K562 (cell line): ENCODE data around the gene RAB40B. TPM values are rescaled to one million over a fixed set of nuclear protein-coding genes. Genes with fewer than 3 reads are reported as not detected.

ENCODE experiments used
- ATF7 ChIP-seq: fragments of 450-650 bp; IDR thresholded peaks from 2 replicates; pipeline ENCODE4 v1.7.1; 2014; ENCODE audit warnings: mild to moderate bottlenecking, moderate library complexity
- CCNT2 ChIP-seq: IDR thresholded peaks from 2 replicates; pipeline ENCODE4 v1.6.1; 2011; ENCODE audit warnings: borderline replicate concordance, low read depth, mild to moderate bottlenecking, moderate library complexity, mixed read lengths, low read length; ENCODE audit not compliant: insufficient read length; ENCODE audit errors: extremely low read depth
- CREM ChIP-seq: IDR thresholded peaks from 2 replicates; pipeline ENCODE4 v1.6.1; 2014; ENCODE audit warnings: antibody characterized with exemption, low read depth
- CXXC5 ChIP-seq: fragments of 250-450 bp; sonication (Bioruptor Pico); IDR thresholded peaks from 2 replicates; pipeline ENCODE4 v1.8.0; 2022; ENCODE audit warnings: inconsistent platforms, mild to moderate bottlenecking, moderate library complexity
- EGR1 ChIP-seq: fragments of 450-650 bp; conservative IDR thresholded peaks from 2 replicates; pipeline ENCODE4 v1.6.1; 2017; ENCODE audit warnings: mild to moderate bottlenecking
- MTF1 ChIP-seq: fragments of 250-450 bp; sonication (Bioruptor Pico); IDR thresholded peaks from 2 replicates; pipeline ENCODE4 v1.9.0; 2021; ENCODE audit warnings: moderate library complexity, mild to moderate bottlenecking, inconsistent platforms, borderline replicate concordance
- PHF8 ChIP-seq: fragments of 200-600 bp; sonication (generic); IDR thresholded peaks from 2 replicates; pipeline ENCODE4 v1.6.1; 2012; ENCODE audit warnings: mixed run types, mild to moderate bottlenecking, inconsistent platforms, low read length, moderate library complexity, borderline replicate concordance
- POLR2G ChIP-seq: fragments of 200-400 bp; formaldehyde crosslinking; IDR thresholded peaks from 2 replicates; pipeline ENCODE4 v1.6.1; 2017; ENCODE audit warnings: low read depth, mild to moderate bottlenecking, antibody characterized with exemption, low read length, moderate library complexity
- RAD21 ChIP-seq, 2 experiments: fragments of 250-450 bp in 1 of 2; fragments of 450-650 bp in 1 of 2; sonication (Bioruptor Pico) in 1 of 2; formaldehyde crosslinking in 1 of 2; IDR thresholded peaks in 1 of 2; conservative IDR thresholded peaks in 1 of 2; 2 replicates each; pipeline versions ENCODE4 v1.4.0 to v1.8.0; 2020 to 2022; ENCODE audit warnings: mild to moderate bottlenecking in 2 of 2, moderate library complexity in 1 of 2
- RFX1 ChIP-seq: fragments of 450-650 bp; IDR thresholded peaks from 2 replicates; pipeline ENCODE4 v1.6.1; 2016; ENCODE audit warnings: mild to moderate bottlenecking, moderate library complexity
- RFX5 ChIP-seq: IDR thresholded peaks from 2 replicates; pipeline ENCODE4 v1.6.1; 2011; ENCODE audit warnings: low read depth, mild to moderate bottlenecking, improper control_type of control experiment, low read length
- SIN3A ChIP-seq, 2 experiments: fragments of 150-350 bp in 1 of 2; IDR thresholded peaks; 2 replicates each; pipeline ENCODE4 v1.6.1; 2011 to 2016; ENCODE audit warnings: borderline replicate concordance in 2 of 2, low read depth in 2 of 2, low read length in 2 of 2, mild to moderate bottlenecking in 2 of 2, moderate library complexity in 2 of 2; ENCODE audit not compliant: control insufficient read depth in 1 of 2
- SP1 ChIP-seq: sonication (generic); formaldehyde crosslinking; IDR thresholded peaks from 2 replicates; pipeline ENCODE4 v1.8.1; 2022; ENCODE audit warnings: mild to moderate bottlenecking, missing genetic modification reagents
- STAG1 ChIP-seq: sonication (generic); formaldehyde crosslinking; IDR thresholded peaks from 2 replicates; pipeline ENCODE4 v1.5.0; 2020; ENCODE audit warnings: missing genetic modification reagents, borderline replicate concordance
- TCF3 ChIP-seq: sonication (generic); formaldehyde crosslinking; IDR thresholded peaks from 2 replicates; pipeline ENCODE4 v1.4.0; 2020; ENCODE audit warnings: mild to moderate bottlenecking, missing genetic modification reagents
- ZBED1 ChIP-seq: IDR thresholded peaks from 2 replicates; pipeline ENCODE4 v1.6.1; 2014
- polyA plus RNA-seq, 8 experiments: library from polyadenylated mRNA; depleted of rRNA in 4 of 8; stranded (reverse) in 5 of 8; unstranded in 3 of 8; fragments of >200 nt; fragmentation: Nextera tagmentation in 2 of 8; fragmentation: Illumina TruSeq in 1 of 8; extraction: Ambion mirVana in 2 of 8; extraction: Trizol in 1 of 8; gene quantifications; 2 replicates each; pipeline versions ENCODE4 v1.2.1 to v1.2.3, GENCODE V29; 2011 to 2014; ENCODE audit warnings: inconsistent platforms in 1 of 8, missing spikeins in 1 of 8
- total RNA-seq, 7 experiments: library from RNA; depleted of rRNA in 6 of 7; stranded (reverse); fragments of >200 nt in 6 of 7; fragmentation: Illumina TruSeq in 2 of 7; extraction: Trizol in 2 of 7; gene quantifications; 2 replicates each; pipeline versions ENCODE4 v1.2.1 to v1.2.3, GENCODE V29; 2011 to 2021; ENCODE audit warnings: low replicate concordance in 1 of 7
- TF ChIP-seq, protein P1 (sequence below): sonication (generic); formaldehyde crosslinking; IDR thresholded peaks from 2 replicates; pipeline ENCODE4 v1.8.0; 2022; ENCODE audit warnings: missing genetic modification reagents, mild to moderate bottlenecking, borderline replicate concordance
- TF ChIP-seq, protein P2 (sequence below): fragments of 250-450 bp; sonication (Bioruptor Pico); IDR thresholded peaks from 2 replicates; pipeline ENCODE4 v1.4.0; 2020; ENCODE audit warnings: mild to moderate bottlenecking
- TF ChIP-seq, protein P3 (sequence below), 2 experiments: fragments of 450-650 bp in 1 of 2; sonication (generic) in 1 of 2; formaldehyde crosslinking; conservative IDR thresholded peaks; 2 replicates each; pipeline versions ENCODE4 v1.4.0 to v1.8.1; 2020 to 2022; ENCODE audit warnings: mild to moderate bottlenecking in 1 of 2, missing genetic modification reagents in 1 of 2
- TF ChIP-seq, protein P4 (sequence below): fragments of 250-450 bp; sonication (Bioruptor Pico); IDR thresholded peaks from 2 replicates; pipeline ENCODE4 v1.5.1; 2021; ENCODE audit warnings: mild to moderate bottlenecking

The RAB40B gene
- total and polyA plus RNA-seq, 9 of the 15 experiments (the other 6 are each of a cell fraction or from before 2014, with no cell fraction given), result 0.13 to 4.6 (median 1.4) TPM

DNA sequence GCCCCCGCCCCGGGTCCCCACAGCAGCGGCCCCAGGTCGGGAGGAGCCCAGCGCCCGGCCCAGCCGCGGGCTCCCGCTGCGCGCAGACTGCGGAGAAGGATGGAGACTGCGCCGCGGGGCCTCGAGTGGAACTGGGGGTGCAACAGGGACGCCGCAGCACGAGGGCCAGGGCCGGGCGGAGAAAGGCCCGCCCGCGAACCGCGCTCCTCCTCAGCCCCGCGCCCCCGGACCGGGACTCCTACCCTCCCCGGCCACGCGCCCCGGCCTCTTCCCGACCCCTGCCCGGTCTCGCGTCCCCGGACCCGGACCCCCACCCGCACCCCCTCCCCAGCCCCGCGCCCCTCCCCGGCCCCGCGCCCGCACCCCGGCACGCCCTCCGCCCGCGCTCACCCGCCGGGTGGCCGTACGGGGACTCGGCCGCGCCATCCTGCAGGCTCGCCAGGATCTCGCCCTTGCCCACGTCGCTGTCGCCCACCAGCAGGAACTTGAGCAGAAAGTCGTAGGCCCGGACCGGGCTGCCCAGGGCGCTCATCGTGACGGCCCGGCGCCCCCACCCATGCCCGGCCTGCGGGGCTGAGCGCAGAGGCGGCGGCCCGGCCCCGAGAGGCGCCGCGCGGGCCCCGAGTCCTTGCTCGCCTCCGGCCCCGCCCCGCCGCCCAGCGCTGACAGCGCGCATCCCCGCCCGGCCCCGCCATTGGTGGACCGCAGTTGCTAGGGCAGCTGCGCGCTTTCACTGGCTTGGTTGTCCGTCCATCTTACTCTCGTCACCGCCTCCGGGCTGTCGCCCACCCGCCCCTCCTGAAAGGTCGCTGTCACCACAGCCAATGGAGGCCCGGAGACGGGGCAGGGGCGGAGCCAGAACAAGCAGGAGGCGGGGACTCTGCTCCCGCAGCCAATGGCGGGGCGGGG lies at the start of gene RAB40B (continued):
- TF ChIP-seq PHF8 (peak; percentile 59; the same call in 1 of the 2 replicates), ATF7 (peak; percentile 32; the same call in 1 of the 2 replicates), TCF3 (CRISPR knock-in tag) (no peak), STAG1 (CRISPR knock-in tag) (no peak), EGR1 (peak; percentile 48; the same call in 1 of the 2 replicates), ZBED1 (no peak), SP1 (CRISPR knock-in tag) (peak; percentile 89), CXXC5 (CRISPR knock-in tag) (peak; percentile 84), RFX5 (peak; percentile 81), RFX1 (peak; percentile 87), CCNT2 (peak; percentile 28), RAD21 (CRISPR knock-in tag; conservative IDR thresholded peaks at IDR 0.05 in 1 of 2, IDR thresholded peaks at IDR 0.05 in 1 of 2) (no peak), POLR2G (peak; percentile 60), CREM (peak; percentile 88), SIN3A (IDR thresholded peaks at IDR 0.05; ENCODE audit: borderline replicate concordance in 2 of 2, control insufficient read depth in 1 of 2, low read depth in 2 of 2, low read length in 2 of 2) (peak in 1 of 2 experiments; percentile 26; a peak in 1 of 4 replicates), MTF1 (no peak)
- TF ChIP-seq, protein P1, sequence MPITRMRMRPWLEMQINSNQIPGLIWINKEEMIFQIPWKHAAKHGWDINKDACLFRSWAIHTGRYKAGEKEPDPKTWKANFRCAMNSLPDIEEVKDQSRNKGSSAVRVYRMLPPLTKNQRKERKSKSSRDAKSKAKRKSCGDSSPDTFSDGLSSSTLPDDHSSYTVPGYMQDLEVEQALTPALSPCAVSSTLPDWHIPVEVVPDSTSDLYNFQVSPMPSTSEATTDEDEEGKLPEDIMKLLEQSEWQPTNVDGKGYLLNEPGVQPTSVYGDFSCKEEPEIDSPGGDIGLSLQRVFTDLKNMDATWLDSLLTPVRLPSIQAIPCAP (CRISPR knock-in tag), result no peak
- TF ChIP-seq, protein P2, sequence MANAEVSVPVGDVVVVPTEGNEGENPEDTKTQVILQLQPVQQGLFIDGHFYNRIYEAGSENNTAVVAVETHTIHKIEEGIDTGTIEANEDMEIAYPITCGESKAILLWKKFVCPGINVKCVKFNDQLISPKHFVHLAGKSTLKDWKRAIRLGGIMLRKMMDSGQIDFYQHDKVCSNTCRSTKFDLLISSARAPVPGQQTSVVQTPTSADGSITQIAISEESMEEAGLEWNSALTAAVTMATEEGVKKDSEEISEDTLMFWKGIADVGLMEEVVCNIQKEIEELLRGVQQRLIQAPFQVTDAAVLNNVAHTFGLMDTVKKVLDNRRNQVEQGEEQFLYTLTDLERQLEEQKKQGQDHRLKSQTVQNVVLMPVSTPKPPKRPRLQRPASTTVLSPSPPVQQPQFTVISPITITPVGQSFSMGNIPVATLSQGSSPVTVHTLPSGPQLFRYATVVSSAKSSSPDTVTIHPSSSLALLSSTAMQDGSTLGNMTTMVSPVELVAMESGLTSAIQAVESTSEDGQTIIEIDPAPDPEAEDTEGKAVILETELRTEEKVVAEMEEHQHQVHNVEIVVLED, result 0 out of 2 replicates have a peak, but pooled peaks have one; percentile 17
- TF ChIP-seq, protein P3, sequence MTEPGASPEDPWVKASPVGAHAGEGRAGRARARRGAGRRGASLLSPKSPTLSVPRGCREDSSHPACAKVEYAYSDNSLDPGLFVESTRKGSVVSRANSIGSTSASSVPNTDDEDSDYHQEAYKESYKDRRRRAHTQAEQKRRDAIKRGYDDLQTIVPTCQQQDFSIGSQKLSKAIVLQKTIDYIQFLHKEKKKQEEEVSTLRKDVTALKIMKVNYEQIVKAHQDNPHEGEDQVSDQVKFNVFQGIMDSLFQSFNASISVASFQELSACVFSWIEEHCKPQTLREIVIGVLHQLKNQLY (CRISPR knock-in tag; conservative IDR thresholded peaks at IDR 0.05), result no peak
- TF ChIP-seq, protein P4, sequence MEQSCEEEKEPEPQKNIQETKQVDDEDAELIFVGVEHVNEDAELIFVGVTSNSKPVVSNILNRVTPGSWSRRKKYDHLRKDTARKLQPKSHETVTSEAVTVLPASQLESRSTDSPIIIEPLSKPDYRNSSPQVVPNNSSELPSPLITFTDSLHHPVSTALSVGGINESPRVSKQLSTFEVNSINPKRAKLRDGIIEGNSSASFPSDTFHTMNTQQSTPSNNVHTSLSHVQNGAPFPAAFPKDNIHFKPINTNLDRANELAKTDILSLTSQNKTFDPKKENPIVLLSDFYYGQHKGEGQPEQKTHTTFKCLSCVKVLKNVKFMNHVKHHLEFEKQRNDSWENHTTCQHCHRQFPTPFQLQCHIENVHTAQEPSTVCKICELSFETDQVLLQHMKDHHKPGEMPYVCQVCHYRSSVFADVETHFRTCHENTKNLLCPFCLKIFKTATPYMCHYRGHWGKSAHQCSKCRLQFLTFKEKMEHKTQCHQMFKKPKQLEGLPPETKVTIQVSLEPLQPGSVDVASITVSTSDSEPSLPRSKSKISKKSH (CRISPR knock-in tag), result no peak
